ENCODE measurements around the gene HPN. TPM values are rescaled to one million over a fixed set of nuclear protein-coding genes. Genes with fewer than 3 reads are reported as not detected.

HPN gene
- total RNA-seq, 1 donor from 2014 or later = 28.1 TPM

GRCh38 chr19:35077411-35078223 is 36.1 kb downstream of the HPN start:
- DNase-seq = peak; percentile 36
- no peaks in the 10 kb centered on the region for H3K9me3 ChIP-seq
- no peak overlapping the region for H3K27ac ChIP-seq
- H3K27me3 ChIP-seq (ENCODE audit: low read depth) = no peaks in the 10 kb centered on the region
- intact Hi-C loops (cut with DNase I) = no loop called here
- no peak for ATAC-seq
- H3K36me3 ChIP-seq = no peaks in the 10 kb centered on the region
- no peak for TF ChIP-seq CTCF (IDR thresholded peaks at IDR 0.05)
- H3K4me3 ChIP-seq = no peak overlapping the region
- no peaks in the 10 kb centered on the region for H3K4me1 ChIP-seq

DNA sequence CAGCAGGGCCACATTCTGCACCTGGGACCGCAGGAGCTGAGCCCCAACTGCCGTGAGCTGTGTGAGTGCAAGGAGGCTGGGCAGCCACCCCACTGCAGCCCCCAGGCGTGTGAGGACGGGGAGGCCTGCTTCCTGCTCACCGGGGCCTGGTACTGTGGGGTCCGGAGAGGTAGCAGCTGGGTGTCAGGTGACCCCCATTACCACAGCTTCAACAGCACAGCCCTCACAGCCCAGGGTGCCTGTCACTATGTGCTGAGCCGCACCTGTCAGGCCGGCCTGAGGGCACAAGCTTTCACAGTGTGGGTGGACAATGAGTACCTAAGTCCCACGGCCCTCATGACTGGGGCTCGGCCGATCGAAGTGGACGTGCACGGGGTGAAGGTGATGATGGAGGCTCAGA is 38.3 kb downstream of the HPN start:
- TF ChIP-seq CTCF (IDR thresholded peaks at IDR 0.05) = no peak
- H3K9me3 ChIP-seq = no peaks in the 10 kb centered on the region
- DNase-seq (peak; percentile 38), ATAC-seq (no peak)
- no peak overlapping the region for H3K4me3 ChIP-seq
- H3K27ac ChIP-seq = no peak overlapping the region
- intact Hi-C loops (cut with DNase I) = no loop called here
- no peaks in the 10 kb centered on the region for H3K36me3 ChIP-seq
- no peaks in the 10 kb centered on the region for H3K4me1 ChIP-seq
- no peaks in the 10 kb centered on the region for H3K27me3 ChIP-seq (ENCODE audit: low read depth)

- no peaks in the 10 kb centered on the region for H3K27me3 ChIP-seq (ENCODE audit: low read depth)
- no peaks in the 10 kb centered on the region for H3K36me3 ChIP-seq
- ATAC-seq = no peak
- intact Hi-C loops (cut with DNase I) = no loop called here
- TF ChIP-seq CTCF (IDR thresholded peaks at IDR 0.05) = no peak
- H3K4me1 ChIP-seq = no peaks in the 10 kb centered on the region
- no peak overlapping the region for H3K4me3 ChIP-seq
- no peak overlapping the region for H3K27ac ChIP-seq
- H3K9me3 ChIP-seq = no peaks in the 10 kb centered on the region
- DNase-seq = peak; percentile 33
Observed at GRCh38 chr19:35080613-35081170, 39.2 kb downstream of the HPN start.

DNA sequence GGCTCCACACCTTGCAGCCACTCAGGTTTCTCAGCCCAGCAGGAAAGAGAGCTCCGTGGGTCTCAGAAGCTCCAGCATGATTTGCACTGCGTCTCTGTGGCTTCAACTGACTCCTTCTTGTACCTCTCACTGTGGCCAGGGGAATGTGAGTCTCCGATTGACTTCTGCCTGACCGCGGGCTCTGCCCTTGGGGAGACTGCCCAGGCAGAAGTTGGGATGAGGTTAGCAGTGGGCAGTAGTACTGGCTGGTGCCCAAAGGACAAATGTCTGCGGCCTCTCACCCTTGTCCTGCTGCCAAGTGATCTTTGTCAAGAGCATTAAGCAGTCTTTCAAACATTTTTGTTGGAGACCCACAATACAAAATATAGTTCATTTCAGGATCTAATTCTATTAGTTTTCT is 39.7 kb downstream of the HPN start:
- intact Hi-C loops (cut with DNase I) = no loop called here
- Histone ChIP-seq H3K4me3 (no peak overlapping the region), H3K27ac (no peak overlapping the region), H3K4me1 (no peaks in the 10 kb centered on the region), H3K36me3 (no peaks in the 10 kb centered on the region), H3K27me3 (ENCODE audit: low read depth) (no peaks in the 10 kb centered on the region), H3K9me3 (no peaks in the 10 kb centered on the region)
- ATAC-seq (no peak), DNase-seq (peak; percentile 27)
- TF ChIP-seq CTCF (IDR thresholded peaks at IDR 0.05) = no peak

GRCh38 chr19:35083691-35084508 is 42.4 kb downstream of the HPN start:
- TF ChIP-seq CTCF (IDR thresholded peaks at IDR 0.05) = no peak
- ATAC-seq (no peak), DNase-seq (no peak)
- H3K27me3 ChIP-seq (ENCODE audit: low read depth) = no peaks in the 10 kb centered on the region
- no peak overlapping the region for H3K4me3 ChIP-seq
- H3K4me1 ChIP-seq = no peaks in the 10 kb centered on the region
- intact Hi-C loops (cut with DNase I) = no loop called here
- no peaks in the 10 kb centered on the region for H3K36me3 ChIP-seq
- no peaks in the 10 kb centered on the region for H3K9me3 ChIP-seq
- H3K27ac ChIP-seq = no peak overlapping the region
